OCI-LY7 (cell line): ENCODE data around the gene CUL2.

ENCODE experiments used
- CTCF ChIP-seq: fragments of 200-600 bp; sonication (generic); conservative IDR thresholded peaks from 2 replicates; pipeline ENCODE4 v1.5.1; 2014; ENCODE audit warnings: mild to moderate bottlenecking, antibody characterized with exemption, low read length, moderate library complexity, mixed read lengths
- EZH2phosphoT487 ChIP-seq: fragments of 200-600 bp; sonication (generic); IDR thresholded peaks from 2 replicates; pipeline ENCODE4 v1.6.1; 2018; ENCODE audit warnings: low read depth, borderline replicate concordance, mild to moderate bottlenecking, mixed run types, antibody characterized with exemption, low read length, moderate library complexity, mixed read lengths

- TF ChIP-seq CTCF (no peak), EZH2phosphoT487 (no peak)
These were observed 85.5 kb downstream of the CUL2 start for GRCh38 chr10:35004651-35005050.
